ENCODE measurements around the gene VGLL4.
A peak's percentile ranks its signal among the peaks of the same experiment; 100 is the strongest.
"Not testable (repeated sequence)": the region's sequence is repeated elsewhere in the genome, so short reads cannot be mapped to it uniquely, and the experiment has no call there.

VGLL4 gene, protein sequence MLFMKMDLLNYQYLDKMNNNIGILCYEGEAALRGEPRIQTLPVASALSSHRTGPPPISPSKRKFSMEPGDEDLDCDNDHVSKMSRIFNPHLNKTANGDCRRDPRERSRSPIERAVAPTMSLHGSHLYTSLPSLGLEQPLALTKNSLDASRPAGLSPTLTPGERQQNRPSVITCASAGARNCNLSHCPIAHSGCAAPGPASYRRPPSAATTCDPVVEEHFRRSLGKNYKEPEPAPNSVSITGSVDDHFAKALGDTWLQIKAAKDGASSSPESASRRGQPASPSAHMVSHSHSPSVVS

GRCh38 chr3:11643605-11644087, at the start of gene VGLL4:
Gene VGLL4 (minus strand): TSS chr3:11643915. CDS start chr3:11643518, 397 bp downstream.
- peak; percentile 64 for DNase-seq (ENCODE audit: low spot score)

DNA sequence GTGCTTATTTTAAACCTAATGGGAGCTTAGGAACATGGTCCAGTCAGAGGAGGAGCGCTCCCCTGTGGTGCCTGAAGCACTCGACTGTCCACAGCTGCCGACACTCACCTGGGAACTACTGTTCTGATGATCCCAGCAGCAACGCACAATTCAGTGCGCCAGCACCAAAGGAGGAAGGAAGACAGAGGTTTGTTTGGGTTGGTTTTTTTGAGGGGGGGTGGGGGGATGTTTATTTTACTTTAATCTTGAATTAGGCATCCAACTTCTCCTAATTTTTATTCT, 48.8 kb upstream of the VGLL4 start:
- no peak for DNase-seq (ENCODE audit: low spot score)

GRCh38 chr3:11691767-11692531, 48.2 kb upstream of the VGLL4 start:
- no peak for DNase-seq (ENCODE audit: low spot score)

- DNase-seq (ENCODE audit: low spot score) = no peak
Measured at GRCh38 chr3:11690863-11691766, 47.4 kb upstream of the VGLL4 start.

GRCh38 chr3:11689749-11690148, 46.0 kb upstream of the VGLL4 start:
- DNase-seq (ENCODE audit: low spot score) = no peak

DNA sequence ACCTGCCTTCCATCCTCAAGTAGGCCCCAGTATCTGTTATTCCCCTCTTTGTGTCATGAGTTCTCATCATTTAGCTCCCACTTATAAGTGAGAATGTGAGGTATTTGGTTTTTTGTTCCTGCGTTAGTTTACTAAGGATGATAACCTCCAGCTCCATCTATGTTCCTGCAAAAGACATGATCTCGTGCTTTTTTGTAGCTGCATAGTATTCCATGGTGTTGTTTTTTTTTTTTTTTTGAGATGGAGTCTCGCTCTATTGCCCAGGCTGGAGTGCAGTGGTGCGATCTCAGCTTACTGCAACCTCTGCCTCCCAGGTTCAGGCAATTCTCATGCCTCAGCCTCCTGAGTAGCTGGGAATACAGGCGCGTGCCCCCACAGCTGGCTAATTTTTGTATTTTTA, 41.3 kb upstream of the VGLL4 start:
- DNase-seq (ENCODE audit: low spot score) = not testable (repeated sequence)

DNA sequence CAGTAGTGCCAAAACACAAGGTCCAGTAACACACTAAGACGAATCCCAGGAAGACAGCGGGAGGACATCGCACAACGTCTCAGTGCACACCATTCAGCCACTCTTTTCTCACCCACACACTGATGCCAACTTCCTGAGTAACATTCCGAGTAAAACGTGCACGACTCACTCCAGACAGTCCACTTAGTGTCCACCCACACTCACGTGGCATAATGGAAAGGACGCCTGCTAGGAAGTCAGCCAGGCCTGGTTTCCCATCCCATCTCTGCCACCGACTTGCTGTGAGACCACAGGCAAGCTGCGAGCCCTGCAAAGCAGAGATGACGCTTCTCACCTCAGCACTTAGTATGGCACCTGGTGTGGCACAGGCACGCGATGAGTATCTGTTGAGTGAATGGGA, 36.8 kb upstream of the VGLL4 start:
- no peak for DNase-seq (ENCODE audit: low spot score)

DNA sequence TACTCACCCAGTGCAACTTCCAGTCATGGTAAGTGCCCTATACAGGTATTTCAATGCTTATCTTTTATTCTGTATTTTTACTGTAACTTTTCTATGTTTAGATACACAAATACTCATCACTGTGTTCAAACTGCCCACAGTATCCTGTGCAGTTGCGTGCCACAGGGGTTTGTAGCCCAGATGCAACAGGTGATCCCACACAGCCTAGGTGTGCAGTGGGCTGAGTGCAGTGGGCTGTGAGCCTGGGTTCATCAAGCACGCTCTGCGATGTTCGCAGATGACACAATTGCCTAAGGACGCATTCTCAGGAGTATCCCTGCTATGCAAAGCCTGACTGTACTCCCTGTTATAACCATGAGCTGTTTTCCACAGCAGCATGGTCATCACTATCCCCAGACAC, 36.2 kb upstream of the VGLL4 start:
- no peak for DNase-seq (ENCODE audit: low spot score)

DNA sequence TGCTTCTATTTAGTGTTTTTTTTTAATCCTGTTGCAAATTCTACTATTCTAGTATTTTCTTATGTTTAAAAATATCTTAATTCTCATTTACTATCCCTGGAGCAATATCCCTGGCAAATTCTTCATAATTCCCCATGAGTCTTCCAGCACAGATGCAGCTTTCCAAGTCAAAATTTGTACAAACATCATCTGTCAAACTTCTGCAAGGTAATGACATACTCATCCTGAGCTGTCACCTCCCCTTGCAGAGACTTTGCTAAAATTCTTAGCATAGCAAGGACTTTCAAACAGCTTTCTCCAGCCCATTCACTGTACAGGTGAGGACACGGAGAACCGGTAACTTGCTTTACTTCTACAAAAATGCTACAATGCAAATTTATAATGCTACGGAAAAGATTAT, 28.6 kb upstream of the VGLL4 start:
- no peak for DNase-seq (ENCODE audit: low spot score)

GRCh38 chr3:11671648-11672100, 28.0 kb upstream of the VGLL4 start:
- no peak for DNase-seq (ENCODE audit: low spot score)

DNA sequence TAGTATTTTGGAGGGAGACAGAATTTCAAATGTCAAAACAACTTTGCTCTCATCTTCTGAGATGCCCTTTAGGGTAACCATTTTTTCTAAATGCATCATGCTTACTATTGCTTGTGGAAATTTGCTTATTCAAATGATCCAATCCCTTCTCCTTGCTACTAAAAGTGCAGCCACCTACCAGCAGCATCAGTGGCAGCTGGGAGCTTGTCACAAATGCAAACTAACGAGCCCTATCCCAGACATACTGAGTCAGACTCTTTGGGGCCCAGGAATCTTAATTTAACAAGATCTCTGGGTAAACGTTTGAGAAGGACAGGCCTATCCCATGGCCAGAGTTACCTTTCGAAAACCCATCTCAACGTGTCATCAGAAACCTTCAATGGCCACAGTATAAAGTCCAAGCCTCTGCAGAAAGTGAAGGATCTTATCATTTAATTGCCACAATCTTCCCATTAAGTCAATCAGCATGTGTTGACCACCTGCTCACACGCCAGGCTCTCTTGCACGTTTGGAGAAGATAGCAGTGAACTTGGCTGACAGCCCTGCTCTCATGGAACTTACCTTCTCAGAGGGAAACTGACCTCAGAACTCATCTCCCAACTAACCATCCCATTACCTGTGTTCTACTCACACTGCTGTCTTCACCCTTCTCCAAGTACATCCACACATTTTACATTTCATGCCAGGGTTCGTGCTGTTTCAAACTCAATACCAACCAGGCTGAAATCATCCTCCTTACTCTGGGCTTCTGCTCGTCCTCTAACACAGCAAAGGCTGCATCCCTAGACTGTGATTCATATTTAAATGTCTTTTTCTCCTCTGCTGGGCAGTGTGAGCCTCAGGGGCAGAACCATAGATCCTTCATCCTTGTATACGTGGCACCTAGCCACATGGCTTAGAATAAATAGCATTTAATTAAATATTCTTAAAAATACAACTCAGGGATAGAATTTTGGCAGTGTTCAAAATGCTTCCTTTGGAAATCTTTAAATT, 24.8 kb upstream of the VGLL4 start:
- DNase-seq (ENCODE audit: low spot score) = no peak

DNA sequence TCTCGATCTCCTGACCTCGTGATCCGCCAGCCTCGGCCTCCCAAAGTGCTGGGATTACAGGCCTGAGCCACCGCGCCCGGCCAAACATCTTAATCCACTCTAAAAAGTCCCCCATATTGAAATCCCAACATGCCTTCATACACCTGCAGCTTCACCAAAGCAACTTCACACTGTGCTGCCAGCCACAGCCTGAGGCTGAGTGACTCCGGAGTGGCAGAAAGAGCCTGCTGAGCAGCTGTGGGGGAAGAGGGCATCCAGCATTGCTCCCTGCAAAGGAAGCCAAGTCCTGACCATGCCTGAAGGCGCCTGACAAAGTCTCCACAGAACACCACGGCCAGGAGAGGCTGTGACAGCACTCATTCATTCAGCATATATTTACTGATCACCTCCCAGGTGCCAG, 21.6 kb upstream of the VGLL4 start:
- no peak for DNase-seq (ENCODE audit: low spot score)

GRCh38 chr3:11662392-11662990, 18.8 kb upstream of the VGLL4 start:
- DNase-seq (ENCODE audit: low spot score) = no peak

DNA sequence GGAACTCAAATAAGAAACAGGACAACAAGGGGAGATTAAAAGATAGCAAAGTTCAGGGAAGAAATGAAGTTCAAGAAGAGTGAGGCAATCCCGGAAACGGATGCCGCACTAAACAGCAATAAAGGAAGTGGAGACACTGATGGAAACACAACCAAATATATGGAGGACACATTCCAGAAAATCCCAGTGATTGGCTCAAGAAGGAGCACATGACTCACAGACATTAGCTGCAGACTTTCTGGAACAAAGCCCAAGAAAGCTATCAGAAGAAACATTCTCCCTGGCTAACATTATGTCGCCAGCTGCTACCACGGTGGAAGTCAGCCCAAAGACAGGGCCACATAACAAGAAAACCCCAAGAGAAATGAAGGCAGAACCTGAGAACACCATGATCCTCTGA, 18.1 kb upstream of the VGLL4 start:
- DNase-seq (ENCODE audit: low spot score) = peak; percentile 35

DNA sequence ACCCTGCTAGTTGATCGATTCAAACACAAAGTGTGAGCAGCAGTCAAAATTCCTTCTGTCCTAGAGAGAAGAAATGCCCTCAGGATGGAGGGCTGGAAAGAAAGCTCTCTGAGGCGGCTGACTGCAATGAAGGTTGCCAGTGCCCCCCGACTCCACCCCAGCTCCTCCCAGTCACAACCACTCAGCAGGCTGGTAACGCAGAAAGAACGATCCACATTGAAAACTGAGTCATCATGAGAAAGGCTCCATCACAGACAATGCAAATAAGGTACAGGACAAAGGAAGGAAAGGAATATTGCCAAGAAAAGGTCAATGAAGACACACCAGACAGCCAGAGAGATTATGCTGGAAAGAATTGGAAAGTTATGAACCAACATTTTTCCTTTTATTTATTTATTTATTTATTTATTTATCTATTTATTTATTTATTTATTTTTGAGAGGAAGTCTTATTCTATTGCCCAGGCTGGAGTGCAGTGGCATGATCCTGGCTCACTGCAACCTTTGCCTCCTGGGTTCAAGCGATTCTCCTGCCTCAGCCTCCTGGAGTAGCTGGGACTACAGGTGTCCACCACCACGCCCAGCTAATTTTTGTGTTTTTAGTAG, 17.4 kb upstream of the VGLL4 start:
- DNase-seq (ENCODE audit: low spot score) = no peak

DNA sequence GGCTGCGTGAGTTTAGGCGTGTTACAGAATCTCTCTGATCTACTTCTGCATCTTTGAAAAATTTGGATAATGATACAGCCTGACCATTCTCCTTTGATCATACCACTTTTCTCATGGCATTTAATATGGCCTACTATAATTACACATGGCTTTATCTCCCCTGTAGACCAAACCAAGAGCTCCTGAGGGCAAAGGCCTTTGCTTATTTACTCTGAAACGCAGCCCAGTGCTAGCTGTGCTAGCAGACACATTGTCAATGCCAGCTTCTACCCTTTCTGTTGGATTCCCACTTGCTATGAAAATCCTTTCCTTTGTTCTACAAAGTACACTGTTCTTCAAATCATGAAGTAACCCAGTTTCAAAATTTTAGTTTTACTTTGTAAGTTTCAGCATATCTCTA, 16.5 kb upstream of the VGLL4 start:
- DNase-seq (ENCODE audit: low spot score) = no peak

DNA sequence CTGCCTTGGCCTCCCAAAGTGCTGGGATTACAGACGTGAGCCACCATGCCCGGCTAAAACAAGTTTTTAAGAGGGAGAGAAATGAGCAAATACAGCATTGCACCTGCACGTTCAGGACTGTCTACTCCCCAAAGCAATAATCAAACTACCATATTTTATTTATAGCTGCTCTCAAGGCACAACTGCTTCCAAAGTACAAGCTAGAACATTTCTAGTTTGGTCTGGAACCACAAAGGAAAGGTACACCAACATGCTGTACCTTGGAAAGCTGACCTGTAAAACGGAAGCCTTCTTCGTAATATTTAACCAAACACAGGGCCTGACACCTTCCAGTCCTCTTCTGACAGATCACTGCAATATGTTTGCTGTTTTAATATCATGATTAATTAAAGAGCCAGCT, 14.5 kb upstream of the VGLL4 start:
- no peak for DNase-seq (ENCODE audit: low spot score)

DNA sequence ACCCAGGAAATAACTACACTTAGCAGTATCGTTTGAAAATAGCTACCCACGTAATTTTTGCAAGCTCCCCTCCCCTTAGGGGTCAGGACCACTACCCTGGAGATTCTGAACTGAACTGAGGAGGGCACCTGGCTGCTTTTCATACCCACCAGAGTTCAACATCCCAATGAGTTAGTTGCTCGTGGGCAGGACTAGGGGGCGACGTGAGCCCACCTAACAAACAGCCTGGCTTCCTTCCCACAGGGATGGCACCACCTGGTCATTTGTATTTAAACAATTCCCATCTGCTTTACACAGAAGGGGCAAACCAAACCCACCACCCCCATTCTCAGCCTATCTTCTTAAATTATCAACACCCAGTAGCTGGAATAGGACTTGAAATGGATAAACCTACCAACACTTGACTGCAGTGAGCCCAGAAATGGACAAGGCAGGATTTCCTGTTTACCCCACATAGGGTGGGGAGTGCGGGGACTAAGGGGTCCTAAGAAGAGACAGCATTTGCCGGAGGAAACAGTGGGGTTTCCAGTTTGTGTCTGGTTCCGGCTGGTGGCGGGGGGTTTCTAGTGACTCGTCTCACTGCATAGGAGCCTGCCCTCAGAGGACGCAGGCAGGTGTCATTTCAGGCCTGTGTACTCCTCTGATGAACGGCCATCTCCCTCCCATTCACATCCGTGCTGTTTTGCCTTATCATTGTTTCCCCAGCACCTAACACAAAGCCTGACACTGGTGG, 11.6 kb upstream of the VGLL4 start:
- no peak for DNase-seq (ENCODE audit: low spot score)

- DNase-seq (ENCODE audit: low spot score) = no peak
Measured at GRCh38 chr3:11654166-11654565, 10.5 kb upstream of the VGLL4 start.

Data from hematopoietic multipotent progenitor cell treated with erythropoietin and hydrocortisone succinate and interleukin-3 and kit ligand, for 15 days (in vitro differentiated cells).